ENCODE results near the gene NCOR2.

GRCh38 chr12:124532967-124533366 lies 34.4 kb downstream of the NCOR2 start:
- TF ChIP-seq POLR2A (IDR thresholded peaks at IDR 0.05), result no peak
- no peak for TF ChIP-seq CTCF (IDR thresholded peaks at IDR 0.05)

Data from heart left ventricle (tissue), 13 donors.